Subcutaneous abdominal adipose tissue (tissue), 5 donors: ENCODE data around the gene ARHGAP19.
"Not testable (repeated sequence)": the region's sequence is repeated elsewhere in the genome, so short reads cannot be mapped to it uniquely, and the experiment has no call there.

ENCODE experiments used
- H3K27ac ChIP-seq: one replicate; pipeline ENCODE4 v1.7.0; 2013; ENCODE audit warnings: low read depth, mild to moderate bottlenecking, inconsistent platforms, low read length, moderate library complexity
- H3K27me3 ChIP-seq, 5 donors: one replicate each; pipeline ENCODE4 v1.7.0; 2013; ENCODE audit warnings: low read length in 5 of 5, inconsistent platforms in 1 of 5; ENCODE audit not compliant: control insufficient read depth in 5 of 5, insufficient read depth in 4 of 5
- H3K36me3 ChIP-seq, 5 donors: one replicate each; pipeline ENCODE4 v1.7.0; 2013; ENCODE audit warnings: low read length in 5 of 5; ENCODE audit not compliant: control insufficient read depth in 5 of 5, insufficient read depth in 5 of 5
- H3K4me1 ChIP-seq, 5 donors: one replicate each; pipeline ENCODE4 v1.7.0; 2013; ENCODE audit warnings: low read length in 5 of 5, mild to moderate bottlenecking in 3 of 5, moderate library complexity in 1 of 5; ENCODE audit not compliant: control insufficient read depth in 5 of 5, insufficient read depth in 5 of 5
- H3K4me3 ChIP-seq, 5 donors: one replicate each; pipeline ENCODE4 v1.7.0; 2013; ENCODE audit warnings: low read length in 5 of 5, low read depth in 1 of 5
- H3K9ac ChIP-seq, 5 donors: one replicate each; pipeline ENCODE4 v1.7.0; 2013; ENCODE audit warnings: low read length in 5 of 5, mild to moderate bottlenecking in 4 of 5, moderate library complexity in 3 of 5
- H3K9me3 ChIP-seq, 5 donors: one replicate each; pipeline ENCODE4 v1.7.0; 2013; ENCODE audit warnings: low read length in 5 of 5; ENCODE audit not compliant: control insufficient read depth in 5 of 5
- donor health status: healthy.
- donor health status: healthy.
- donor health status: healthy.
- donor health status: healthy.
- donor health status: healthy.

ARHGAP19 gene

DNA sequence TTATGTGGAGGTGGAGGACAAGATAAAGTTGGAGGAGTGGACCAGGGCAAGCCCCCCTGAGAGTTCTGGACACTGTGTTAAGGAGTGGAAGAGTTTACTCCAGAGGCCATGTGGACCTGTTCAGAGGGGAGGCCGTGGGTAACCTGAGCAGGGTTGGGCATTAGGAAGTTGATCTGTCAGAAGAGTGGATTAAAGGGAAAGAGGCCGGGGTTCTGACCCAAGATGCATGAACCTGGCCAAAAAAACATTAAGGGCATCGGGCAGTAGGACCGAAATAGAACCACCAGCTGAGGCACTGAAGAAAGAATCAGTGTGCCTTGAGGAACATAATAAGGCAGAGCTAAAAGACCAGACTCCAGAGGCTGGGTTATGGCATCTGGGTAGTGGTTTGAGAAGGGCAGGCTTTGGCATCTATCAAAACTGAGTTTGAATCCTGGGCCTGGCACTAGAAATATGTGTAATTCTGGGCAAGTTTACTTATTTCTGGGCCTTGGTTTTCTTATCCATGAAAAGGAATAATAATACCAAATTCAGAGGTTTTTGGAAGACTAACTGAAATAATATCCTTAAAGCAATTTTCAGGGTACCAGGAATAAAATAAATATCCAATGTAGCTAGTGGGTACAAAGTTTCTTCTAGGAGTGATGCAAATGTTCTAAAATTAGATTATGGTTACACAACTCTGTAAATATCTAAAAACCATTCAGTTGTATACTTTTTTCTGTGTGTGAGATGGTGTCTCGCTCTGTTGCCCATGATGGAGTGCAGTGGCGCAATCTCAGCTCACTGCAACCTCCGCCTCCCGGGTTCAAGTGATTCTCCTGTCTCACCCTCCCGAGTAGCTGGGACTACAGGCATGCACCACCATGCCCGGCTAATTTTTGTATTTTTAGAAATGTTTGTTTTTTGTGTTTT, 15.7 kb upstream of the ARHGAP19 start:
- Histone ChIP-seq H3K4me3 (no peak overlapping the region), H3K9ac (no peak overlapping the region), H3K4me1 (peaks cover 0 to 4% (median 0%) of the 10 kb centered on the region in 5 donors), H3K27me3 (no peaks in the 10 kb centered on the region), H3K27ac (no peak overlapping the region), H3K36me3 (no peaks in the 10 kb centered on the region), H3K9me3 (no peaks in the 10 kb centered on the region)

DNA sequence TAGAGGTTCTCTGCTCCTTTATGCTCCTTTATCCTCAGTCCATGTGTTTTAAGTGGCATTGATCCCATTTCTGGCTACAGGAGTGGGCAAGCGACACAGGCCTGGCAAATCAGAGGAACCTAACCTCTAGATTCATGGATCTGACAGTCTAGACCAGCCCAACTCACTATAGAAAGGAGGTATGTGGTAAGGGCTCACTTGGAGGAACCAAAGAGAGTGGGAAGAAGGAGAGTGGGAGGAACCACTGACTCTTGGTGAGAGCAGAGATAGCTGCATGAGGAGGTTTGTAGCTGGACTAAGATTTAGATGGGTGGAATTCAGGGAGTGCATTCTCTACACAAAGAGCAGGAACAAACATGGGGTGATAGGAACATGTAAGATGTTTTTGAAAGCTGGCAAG, 15.0 kb upstream of the ARHGAP19 start:
- no peaks in the 10 kb centered on the region for H3K9me3 ChIP-seq
- H3K27ac ChIP-seq, result no peak overlapping the region
- no peaks in the 10 kb centered on the region for H3K36me3 ChIP-seq
- H3K27me3 ChIP-seq, result no peaks in the 10 kb centered on the region
- no peak overlapping the region for H3K9ac ChIP-seq
- peaks cover 0 to 4% (median 0%) of the 10 kb centered on the region in 5 donors for H3K4me1 ChIP-seq
- no peak overlapping the region for H3K4me3 ChIP-seq

DNA sequence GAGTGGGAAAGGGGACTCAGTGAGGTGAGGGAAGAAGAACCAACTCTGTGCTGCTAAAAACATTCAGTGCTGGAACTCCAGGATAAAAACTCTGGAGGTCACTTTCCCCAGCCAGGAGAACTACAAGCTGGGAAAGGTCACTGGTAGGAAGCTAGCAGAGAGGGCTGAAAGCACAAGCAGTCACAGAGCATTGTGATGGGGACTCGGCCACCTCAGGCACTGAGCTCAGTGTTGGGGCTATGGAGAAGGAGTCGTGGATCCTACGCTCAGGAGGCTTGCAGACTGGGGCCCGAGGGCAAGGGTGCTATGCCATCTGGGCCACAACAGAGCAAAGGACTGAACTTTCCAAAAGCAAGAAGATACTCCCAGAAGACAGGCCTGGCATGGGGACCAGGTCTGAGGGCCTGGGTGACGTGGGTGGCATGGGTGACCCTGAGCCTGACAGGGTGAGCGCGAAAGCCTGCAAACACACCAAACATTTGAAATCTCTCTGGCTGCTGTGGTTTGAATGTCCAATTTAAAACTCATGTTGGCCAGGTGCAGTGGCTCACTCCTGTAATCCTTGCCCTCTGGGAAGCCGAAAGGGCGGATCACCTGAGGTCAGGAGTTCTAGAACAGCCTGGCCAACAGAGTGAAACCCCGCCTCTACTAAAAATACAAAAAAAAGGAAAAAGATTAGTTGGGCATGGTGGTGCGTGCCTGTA, 9.8 kb upstream of the ARHGAP19 start:
- H3K27ac ChIP-seq, result no peak overlapping the region
- H3K4me1 ChIP-seq, result no peaks in the 10 kb centered on the region
- no peak overlapping the region for H3K9ac ChIP-seq
- no peaks in the 10 kb centered on the region for H3K27me3 ChIP-seq
- no peaks in the 10 kb centered on the region for H3K9me3 ChIP-seq
- no peaks in the 10 kb centered on the region for H3K36me3 ChIP-seq
- H3K4me3 ChIP-seq, result no peak overlapping the region

DNA sequence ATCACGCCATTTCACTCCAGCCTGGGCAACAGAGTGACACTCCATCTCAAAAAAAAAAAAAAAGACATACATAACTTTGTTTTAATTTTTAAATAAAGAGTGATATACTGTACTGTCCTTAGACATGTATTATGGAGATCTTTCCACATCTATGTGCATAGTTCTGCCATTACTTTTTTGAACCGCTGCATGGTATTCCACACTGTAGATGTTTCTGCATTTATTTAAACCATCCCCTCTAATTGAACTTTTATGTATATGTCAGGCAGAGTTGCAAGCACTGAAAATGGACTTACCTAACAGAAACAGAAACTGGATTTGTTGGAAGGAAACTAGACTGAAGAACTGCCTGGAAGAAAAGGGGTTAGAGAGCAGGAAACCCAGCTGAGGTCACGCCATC, 8.5 kb upstream of the ARHGAP19 start:
- Histone ChIP-seq H3K4me1 (no peaks in the 10 kb centered on the region), H3K27ac (no peak overlapping the region), H3K4me3 (no peak overlapping the region), H3K9ac (no peak overlapping the region), H3K36me3 (no peaks in the 10 kb centered on the region), H3K27me3 (no peaks in the 10 kb centered on the region), H3K9me3 (no peaks in the 10 kb centered on the region)

DNA sequence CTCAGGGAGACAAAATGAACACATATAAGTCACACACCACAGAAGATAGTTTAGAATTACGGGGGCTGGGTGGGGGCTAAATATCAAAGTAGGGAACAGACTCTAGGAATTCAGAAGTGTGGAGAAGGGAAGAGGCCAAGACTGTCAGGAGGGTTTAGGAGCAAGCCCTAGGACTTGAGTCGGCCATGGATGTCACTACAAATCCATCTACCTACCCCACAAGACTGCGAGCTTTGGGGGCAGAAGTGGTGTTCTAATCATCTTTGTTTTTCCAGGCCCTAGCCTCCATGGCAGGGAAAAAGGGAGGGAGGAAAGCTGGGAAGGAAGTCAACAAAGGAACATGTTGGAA, 5.8 kb upstream of the ARHGAP19 start:
- Histone ChIP-seq H3K27ac (no peak overlapping the region), H3K4me1 (no peaks in the 10 kb centered on the region), H3K9ac (no peak overlapping the region), H3K27me3 (no peaks in the 10 kb centered on the region), H3K36me3 (no peaks in the 10 kb centered on the region), H3K4me3 (no peak overlapping the region), H3K9me3 (no peaks in the 10 kb centered on the region)

DNA sequence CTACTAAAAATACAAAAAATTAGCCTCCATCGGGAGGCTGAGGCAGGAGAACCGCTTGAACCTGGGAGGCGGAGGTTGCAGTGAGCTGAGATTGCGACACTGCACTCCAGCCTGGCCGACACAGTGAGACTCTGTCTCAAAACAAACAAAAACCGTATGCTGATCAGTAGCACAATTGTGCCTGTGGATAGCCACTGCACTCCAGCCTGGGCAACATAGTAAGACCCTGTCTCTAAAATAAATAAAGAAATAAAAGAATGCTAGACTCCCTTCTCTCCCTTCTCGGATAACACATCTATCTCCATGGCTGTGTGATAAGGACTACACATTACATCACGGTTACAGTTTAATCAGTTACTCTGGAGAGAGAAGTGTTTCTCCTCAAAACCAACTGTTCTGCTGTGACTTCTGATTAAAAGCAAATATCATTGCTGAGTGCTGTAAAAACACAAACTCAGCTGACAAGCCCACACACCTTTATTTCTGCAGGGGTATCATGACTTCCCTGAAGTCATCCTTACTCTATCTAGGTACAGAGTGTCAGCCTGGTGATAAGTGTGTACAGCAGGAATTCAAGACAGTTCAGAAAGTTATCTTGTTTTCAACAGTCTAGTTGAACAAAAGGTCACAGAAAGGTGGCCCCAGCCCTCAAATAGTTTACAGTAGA, 5.3 kb upstream of the ARHGAP19 start:
- no peak overlapping the region for H3K9ac ChIP-seq
- H3K27ac ChIP-seq, result no peak overlapping the region
- H3K36me3 ChIP-seq, result no peaks in the 10 kb centered on the region
- no peak overlapping the region for H3K4me3 ChIP-seq
- H3K9me3 ChIP-seq, result no peaks in the 10 kb centered on the region
- H3K27me3 ChIP-seq, result no peaks in the 10 kb centered on the region
- no peaks in the 10 kb centered on the region for H3K4me1 ChIP-seq

DNA sequence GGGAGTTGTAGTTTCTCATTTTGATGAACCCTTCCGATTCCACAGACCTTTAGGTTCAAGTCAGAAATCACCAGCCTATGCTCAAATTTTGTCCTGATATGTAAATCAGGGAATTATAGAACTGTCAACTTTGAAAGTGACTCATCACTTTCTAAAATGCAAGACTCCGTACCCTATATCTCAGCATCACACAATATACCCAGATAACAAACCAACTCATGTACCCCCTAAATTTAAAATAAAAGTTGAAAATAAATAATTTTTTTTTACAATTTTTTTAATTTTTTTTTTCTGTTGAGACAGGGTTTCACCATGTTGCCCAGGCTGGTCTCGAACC, 393 bp upstream of the ARHGAP19 start:
- Histone ChIP-seq H3K9me3 (no peaks in the 10 kb centered on the region), H3K27ac (no peak overlapping the region), H3K36me3 (no peaks in the 10 kb centered on the region), H3K27me3 (no peaks in the 10 kb centered on the region), H3K4me1 (peaks cover 0 to 13% (median 8%) of the 10 kb centered on the region in 5 donors), H3K4me3 (no peak overlapping the region), H3K9ac (no peak overlapping the region)

DNA sequence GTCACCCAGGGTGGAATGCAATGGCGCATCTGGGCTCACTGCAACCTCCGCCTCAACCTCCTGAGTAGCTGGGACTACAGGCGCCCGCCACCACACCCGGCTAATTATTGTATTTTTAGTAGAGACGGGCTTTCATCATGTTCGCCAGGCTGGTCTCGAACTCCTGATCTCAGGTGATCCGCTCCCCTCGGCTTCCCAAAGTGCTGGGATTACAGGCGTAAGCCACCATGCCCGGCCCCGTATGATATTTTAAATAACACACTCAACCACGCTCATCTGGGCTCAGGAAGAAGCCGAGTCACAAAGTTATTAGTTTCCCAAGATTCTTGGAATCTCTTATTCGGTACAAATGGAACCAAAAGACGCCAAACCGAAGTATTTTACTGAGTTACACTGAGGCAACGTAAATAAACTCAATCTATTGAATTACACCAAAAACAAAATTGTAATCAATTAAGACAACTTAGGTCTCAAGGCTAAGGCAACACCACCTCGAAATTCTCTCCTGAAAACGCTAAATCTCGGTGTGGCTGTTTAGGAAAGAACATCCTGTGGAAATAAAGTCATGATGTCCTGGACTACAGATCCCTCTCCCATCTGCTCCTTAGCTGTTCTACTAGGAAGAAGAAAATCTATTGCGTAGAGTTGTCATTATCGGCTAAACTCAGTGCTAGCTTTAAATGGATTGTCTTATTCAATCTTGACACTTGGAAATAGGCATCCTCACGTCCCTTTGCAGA, 910 bp downstream of the ARHGAP19 start:
- no peaks in the 10 kb centered on the region for H3K9me3 ChIP-seq
- H3K4me3 ChIP-seq, result peak overlapping the region; percentile 82 to 96 (median 88)
- peaks cover 0 to 13% (median 8%) of the 10 kb centered on the region in 5 donors for H3K4me1 ChIP-seq
- peak overlapping the region; percentile 57 to 83 (median 82) for H3K9ac ChIP-seq
- H3K27ac ChIP-seq, result peak overlapping the region; percentile 90
- peaks cover 0 to 6% (median 0%) of the 10 kb centered on the region in 5 donors for H3K36me3 ChIP-seq
- H3K27me3 ChIP-seq, result no peaks in the 10 kb centered on the region

DNA sequence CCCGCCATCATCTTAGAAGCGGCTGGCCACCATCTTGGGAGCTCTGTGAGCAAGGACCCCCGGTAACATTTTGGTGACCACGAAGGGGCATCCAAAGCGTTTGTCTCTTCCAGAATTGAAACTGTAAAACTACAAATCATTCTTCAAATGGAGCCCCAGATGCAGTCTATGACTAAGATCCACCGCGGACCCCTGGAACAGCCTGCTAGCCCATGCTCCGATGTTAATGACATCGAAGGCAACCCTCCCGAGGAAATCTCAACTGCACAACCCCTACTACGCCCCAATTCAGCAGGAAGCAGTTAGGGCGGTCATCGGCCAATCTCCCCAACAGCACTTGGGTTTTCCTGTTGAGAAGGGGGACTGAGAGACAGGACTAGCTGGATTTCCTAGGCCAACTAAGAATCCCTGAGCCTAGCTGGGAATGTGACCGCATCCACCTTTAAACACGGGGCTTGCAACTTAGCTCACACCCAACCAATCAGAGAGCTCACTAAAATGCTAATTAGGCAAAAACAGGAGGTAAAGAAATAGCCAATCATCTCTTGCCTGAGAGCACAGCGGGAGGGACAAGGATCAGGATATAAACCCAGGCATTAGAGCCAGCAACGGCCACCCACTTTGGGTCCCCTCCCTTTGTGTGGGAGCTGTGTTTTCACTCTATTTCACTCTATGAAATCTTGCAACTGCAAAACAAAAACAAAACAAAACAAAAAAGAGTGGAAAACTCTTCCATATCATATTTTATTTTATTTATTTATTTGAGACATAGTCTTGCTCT, 1.7 kb downstream of the ARHGAP19 start:
- H3K9ac ChIP-seq, H3K9me3 ChIP-seq, H3K27ac ChIP-seq, H3K36me3 ChIP-seq, H3K4me3 ChIP-seq, H3K27me3 ChIP-seq: not testable (repeated sequence)
- H3K4me1 ChIP-seq, result peaks cover 0 to 13% (median 8%) of the 10 kb centered on the region in 5 donors
